OCI-M1 (cell line): ENCODE results near the gene TRDN.
"Not testable (repeated sequence)": the region's sequence is repeated elsewhere in the genome, so short reads cannot be mapped to it uniquely, and the experiment has no call there.

Experiments used
- DNase-seq: peaks from one replicate; lab custom pipeline; 2025; lab: John Stamatoyannopoulos, UW

The TRDN gene

GRCh38 chr6:123404975-123405374, 231.8 kb downstream of the TRDN start:
- DNase-seq: no peak

GRCh38 chr6:123402052-123402451, 234.7 kb downstream of the TRDN start:
- DNase-seq: peak; percentile 64

- no peak for DNase-seq
Measured at GRCh38 chr6:123398072-123398471, 238.7 kb downstream of the TRDN start.

GRCh38 chr6:123393331-123393730, 243.4 kb downstream of the TRDN start:
- DNase-seq: peak; percentile 82

- no peak for DNase-seq
Measured at GRCh38 chr6:123383718-123384117, 253.0 kb downstream of the TRDN start.

- peak; percentile 95 for DNase-seq
Measured at GRCh38 chr6:123380257-123380656, 256.5 kb downstream of the TRDN start.

- no peak for DNase-seq
Measured at GRCh38 chr6:123372737-123373136, 264.0 kb downstream of the TRDN start.

- no peak for DNase-seq
Measured at GRCh38 chr6:123363912-123364311, 272.8 kb downstream of the TRDN start.

GRCh38 chr6:123360359-123360758, 276.4 kb downstream of the TRDN start:
- no peak for DNase-seq

GRCh38 chr6:123352705-123353104, 284.0 kb downstream of the TRDN start:
- no peak for DNase-seq

GRCh38 chr6:123352279-123352678, 284.5 kb downstream of the TRDN start:
- peak; percentile 93 for DNase-seq

- DNase-seq: peak; percentile 42
Measured at GRCh38 chr6:123343836-123344235, 292.9 kb downstream of the TRDN start.

- no peak for DNase-seq
Measured at GRCh38 chr6:123338394-123338793, 298.4 kb downstream of the TRDN start.

GRCh38 chr6:123333000-123333756, 303.6 kb downstream of the TRDN start:
- DNase-seq: no peak

GRCh38 chr6:123332070-123332469, 304.7 kb downstream of the TRDN start:
- no peak for DNase-seq

- no peak for DNase-seq
Measured at GRCh38 chr6:123329337-123329736, 307.4 kb downstream of the TRDN start.

GRCh38 chr6:123323452-123324329, 313.1 kb downstream of the TRDN start:
- no peak for DNase-seq

- DNase-seq: no peak
Measured at GRCh38 chr6:123321020-123321419, 315.7 kb downstream of the TRDN start.

- peak; percentile 78 for DNase-seq
Measured at GRCh38 chr6:123316733-123317323, 319.9 kb downstream of the TRDN start.

GRCh38 chr6:123314459-123314858, 322.3 kb downstream of the TRDN start:
- DNase-seq: not testable (repeated sequence)

GRCh38 chr6:123309130-123309529, 327.6 kb downstream of the TRDN start:
- no peak for DNase-seq

- peak; percentile 52 for DNase-seq
Measured at GRCh38 chr6:123306334-123306733, 330.4 kb downstream of the TRDN start.

GRCh38 chr6:123295672-123296071, 341.1 kb downstream of the TRDN start:
- DNase-seq: no peak
